GM23338 (cell line): ENCODE measurements around the gene NF1.
"Not testable (repeated sequence)": the region's sequence is repeated elsewhere in the genome, so short reads cannot be mapped to it uniquely, and the experiment has no call there.

Experiments
- CREB1 ChIP-seq: fragments of 250-450 bp; sonication (Bioruptor Pico); IDR thresholded peaks from 2 replicates; pipeline ENCODE4 v1.5.0; 2020; ENCODE audit warnings: low read depth, mild to moderate bottlenecking, moderate library complexity
- EZH2 ChIP-seq: fragments of 200-600 bp; sonication (generic); IDR thresholded peaks from one replicate; pipeline ENCODE4 v1.8.0; 2017; ENCODE audit warnings: antibody characterized with exemption, mild to moderate bottlenecking, low read depth; ENCODE audit not compliant: unreplicated experiment
- EZH2phosphoT487 ChIP-seq: fragments of 200-600 bp; sonication (generic); IDR thresholded peaks from one replicate; pipeline ENCODE4 v1.8.1; 2018; ENCODE audit warnings: antibody characterized with exemption; ENCODE audit not compliant: unreplicated experiment
- JUNB ChIP-seq: IDR thresholded peaks from one replicate; pipeline ENCODE4 v1.6.1; 2016; ENCODE audit warnings: antibody characterized with exemption; ENCODE audit not compliant: unreplicated experiment
- NANOG ChIP-seq: IDR thresholded peaks from 2 replicates; pipeline ENCODE4 v1.6.1; 2016; ENCODE audit warnings: antibody characterized with exemption, borderline replicate concordance
- POLR2AphosphoS5 ChIP-seq: IDR thresholded peaks from 2 replicates; pipeline ENCODE4 v1.6.1; 2016; ENCODE audit warnings: antibody characterized with exemption, low read depth
- ZNF114 ChIP-seq: fragments of 250-450 bp; sonication (Bioruptor Pico); IDR thresholded peaks from 2 replicates; pipeline ENCODE4 v1.5.0; 2020; ENCODE audit warnings: mild to moderate bottlenecking, moderate library complexity
- ZNF331 ChIP-seq: fragments of 250-450 bp; sonication (Bioruptor Pico); IDR thresholded peaks from 2 replicates; pipeline ENCODE4 v1.5.0; 2020; ENCODE audit warnings: low read depth, mild to moderate bottlenecking, moderate library complexity
- TF ChIP-seq, protein P1 (sequence below), 2 experiments: fragments of 200-600 bp in 1 of 2; sonication (generic) in 1 of 2; conservative IDR thresholded peaks; 2 replicates each; pipeline versions ENCODE4 v1.5.1 to v1.6.1; 2016 to 2017; ENCODE audit warnings: antibody characterized with exemption in 2 of 2, low read depth in 2 of 2, mild to moderate bottlenecking in 2 of 2, moderate library complexity in 1 of 2
- TF ChIP-seq, protein P2 (sequence below): fragments of 250-450 bp; sonication (Bioruptor Pico); IDR thresholded peaks from 2 replicates; pipeline ENCODE4 v1.5.0; 2020; ENCODE audit warnings: mild to moderate bottlenecking, moderate library complexity
- TF ChIP-seq, protein P3 (sequence below): IDR thresholded peaks from one replicate; pipeline ENCODE4 v1.6.1; 2018; ENCODE audit warnings: antibody characterized with exemption; ENCODE audit not compliant: unreplicated experiment

DNA sequence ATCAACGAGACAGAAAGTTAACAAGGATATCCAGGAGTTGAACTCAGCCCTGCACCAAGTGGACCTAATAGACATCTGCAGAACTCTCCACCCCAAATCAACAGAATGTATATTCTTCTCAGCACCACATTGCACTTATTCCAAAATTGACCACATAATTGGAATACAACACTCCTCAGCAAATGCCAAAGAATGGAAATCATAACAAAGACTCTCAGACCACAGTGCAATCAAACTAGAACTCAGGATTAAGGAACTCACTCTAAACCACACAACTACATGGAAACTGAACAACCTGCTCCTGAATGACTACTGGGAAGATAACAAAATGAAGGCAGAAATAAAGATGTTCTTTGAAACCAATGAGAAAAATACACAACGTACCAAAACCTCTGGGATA lies 84.2 kb downstream of the NF1 start:
- not testable (repeated sequence) for TF ChIP-seq POLR2AphosphoS5; JUNB; EZH2phosphoT487; EZH2; ZNF331 (CRISPR knock-in tag); ZNF114 (CRISPR knock-in tag); CREB1 (CRISPR knock-in tag); NANOG
- TF ChIP-seq, protein P1, sequence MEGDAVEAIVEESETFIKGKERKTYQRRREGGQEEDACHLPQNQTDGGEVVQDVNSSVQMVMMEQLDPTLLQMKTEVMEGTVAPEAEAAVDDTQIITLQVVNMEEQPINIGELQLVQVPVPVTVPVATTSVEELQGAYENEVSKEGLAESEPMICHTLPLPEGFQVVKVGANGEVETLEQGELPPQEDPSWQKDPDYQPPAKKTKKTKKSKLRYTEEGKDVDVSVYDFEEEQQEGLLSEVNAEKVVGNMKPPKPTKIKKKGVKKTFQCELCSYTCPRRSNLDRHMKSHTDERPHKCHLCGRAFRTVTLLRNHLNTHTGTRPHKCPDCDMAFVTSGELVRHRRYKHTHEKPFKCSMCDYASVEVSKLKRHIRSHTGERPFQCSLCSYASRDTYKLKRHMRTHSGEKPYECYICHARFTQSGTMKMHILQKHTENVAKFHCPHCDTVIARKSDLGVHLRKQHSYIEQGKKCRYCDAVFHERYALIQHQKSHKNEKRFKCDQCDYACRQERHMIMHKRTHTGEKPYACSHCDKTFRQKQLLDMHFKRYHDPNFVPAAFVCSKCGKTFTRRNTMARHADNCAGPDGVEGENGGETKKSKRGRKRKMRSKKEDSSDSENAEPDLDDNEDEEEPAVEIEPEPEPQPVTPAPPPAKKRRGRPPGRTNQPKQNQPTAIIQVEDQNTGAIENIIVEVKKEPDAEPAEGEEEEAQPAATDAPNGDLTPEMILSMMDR (conservative IDR thresholded peaks at IDR 0.05; ENCODE audit: low read depth in 2 of 2), result not testable (repeated sequence)
- TF ChIP-seq, protein P2, sequence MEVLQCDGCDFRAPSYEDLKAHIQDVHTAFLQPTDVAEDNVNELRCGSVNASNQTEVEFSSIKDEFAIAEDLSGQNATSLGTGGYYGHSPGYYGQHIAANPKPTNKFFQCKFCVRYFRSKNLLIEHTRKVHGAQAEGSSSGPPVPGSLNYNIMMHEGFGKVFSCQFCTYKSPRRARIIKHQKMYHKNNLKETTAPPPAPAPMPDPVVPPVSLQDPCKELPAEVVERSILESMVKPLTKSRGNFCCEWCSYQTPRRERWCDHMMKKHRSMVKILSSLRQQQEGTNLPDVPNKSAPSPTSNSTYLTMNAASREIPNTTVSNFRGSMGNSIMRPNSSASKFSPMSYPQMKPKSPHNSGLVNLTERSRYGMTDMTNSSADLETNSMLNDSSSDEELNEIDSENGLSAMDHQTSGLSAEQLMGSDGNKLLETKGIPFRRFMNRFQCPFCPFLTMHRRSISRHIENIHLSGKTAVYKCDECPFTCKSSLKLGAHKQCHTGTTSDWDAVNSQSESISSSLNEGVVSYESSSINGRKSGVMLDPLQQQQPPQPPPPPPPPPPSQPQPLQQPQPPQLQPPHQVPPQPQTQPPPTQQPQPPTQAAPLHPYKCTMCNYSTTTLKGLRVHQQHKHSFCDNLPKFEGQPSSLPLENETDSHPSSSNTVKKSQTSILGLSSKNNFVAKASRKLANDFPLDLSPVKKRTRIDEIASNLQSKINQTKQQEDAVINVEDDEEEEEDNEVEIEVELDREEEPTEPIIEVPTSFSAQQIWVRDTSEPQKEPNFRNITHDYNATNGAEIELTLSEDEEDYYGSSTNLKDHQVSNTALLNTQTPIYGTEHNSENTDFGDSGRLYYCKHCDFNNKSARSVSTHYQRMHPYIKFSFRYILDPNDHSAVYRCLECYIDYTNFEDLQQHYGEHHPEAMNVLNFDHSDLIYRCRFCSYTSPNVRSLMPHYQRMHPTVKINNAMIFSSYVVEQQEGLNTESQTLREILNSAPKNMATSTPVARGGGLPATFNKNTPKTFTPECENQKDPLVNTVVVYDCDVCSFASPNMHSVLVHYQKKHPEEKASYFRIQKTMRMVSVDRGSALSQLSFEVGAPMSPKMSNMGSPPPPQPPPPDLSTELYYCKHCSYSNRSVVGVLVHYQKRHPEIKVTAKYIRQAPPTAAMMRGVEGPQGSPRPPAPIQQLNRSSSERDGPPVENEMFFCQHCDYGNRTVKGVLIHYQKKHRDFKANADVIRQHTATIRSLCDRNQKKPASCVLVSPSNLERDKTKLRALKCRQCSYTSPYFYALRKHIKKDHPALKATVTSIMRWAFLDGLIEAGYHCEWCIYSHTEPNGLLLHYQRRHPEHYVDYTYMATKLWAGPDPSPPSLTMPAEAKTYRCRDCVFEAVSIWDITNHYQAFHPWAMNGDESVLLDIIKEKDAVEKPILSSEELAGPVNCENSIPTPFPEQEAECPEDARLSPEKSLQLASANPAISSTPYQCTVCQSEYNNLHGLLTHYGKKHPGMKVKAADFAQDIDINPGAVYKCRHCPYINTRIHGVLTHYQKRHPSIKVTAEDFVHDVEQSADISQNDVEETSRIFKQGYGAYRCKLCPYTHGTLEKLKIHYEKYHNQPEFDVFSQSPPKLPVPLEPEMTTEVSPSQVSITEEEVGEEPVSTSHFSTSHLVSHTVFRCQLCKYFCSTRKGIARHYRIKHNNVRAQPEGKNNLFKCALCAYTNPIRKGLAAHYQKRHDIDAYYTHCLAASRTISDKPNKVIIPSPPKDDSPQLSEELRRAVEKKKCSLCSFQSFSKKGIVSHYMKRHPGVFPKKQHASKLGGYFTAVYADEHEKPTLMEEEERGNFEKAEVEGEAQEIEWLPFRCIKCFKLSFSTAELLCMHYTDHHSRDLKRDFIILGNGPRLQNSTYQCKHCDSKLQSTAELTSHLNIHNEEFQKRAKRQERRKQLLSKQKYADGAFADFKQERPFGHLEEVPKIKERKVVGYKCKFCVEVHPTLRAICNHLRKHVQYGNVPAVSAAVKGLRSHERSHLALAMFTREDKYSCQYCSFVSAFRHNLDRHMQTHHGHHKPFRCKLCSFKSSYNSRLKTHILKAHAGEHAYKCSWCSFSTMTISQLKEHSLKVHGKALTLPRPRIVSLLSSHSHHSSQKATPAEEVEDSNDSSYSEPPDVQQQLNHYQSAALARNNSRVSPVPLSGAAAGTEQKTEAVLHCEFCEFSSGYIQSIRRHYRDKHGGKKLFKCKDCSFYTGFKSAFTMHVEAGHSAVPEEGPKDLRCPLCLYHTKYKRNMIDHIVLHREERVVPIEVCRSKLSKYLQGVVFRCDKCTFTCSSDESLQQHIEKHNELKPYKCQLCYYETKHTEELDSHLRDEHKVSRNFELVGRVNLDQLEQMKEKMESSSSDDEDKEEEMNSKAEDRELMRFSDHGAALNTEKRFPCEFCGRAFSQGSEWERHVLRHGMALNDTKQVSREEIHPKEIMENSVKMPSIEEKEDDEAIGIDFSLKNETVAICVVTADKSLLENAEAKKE (CRISPR knock-in tag), result not testable (repeated sequence)
- TF ChIP-seq, protein P3, sequence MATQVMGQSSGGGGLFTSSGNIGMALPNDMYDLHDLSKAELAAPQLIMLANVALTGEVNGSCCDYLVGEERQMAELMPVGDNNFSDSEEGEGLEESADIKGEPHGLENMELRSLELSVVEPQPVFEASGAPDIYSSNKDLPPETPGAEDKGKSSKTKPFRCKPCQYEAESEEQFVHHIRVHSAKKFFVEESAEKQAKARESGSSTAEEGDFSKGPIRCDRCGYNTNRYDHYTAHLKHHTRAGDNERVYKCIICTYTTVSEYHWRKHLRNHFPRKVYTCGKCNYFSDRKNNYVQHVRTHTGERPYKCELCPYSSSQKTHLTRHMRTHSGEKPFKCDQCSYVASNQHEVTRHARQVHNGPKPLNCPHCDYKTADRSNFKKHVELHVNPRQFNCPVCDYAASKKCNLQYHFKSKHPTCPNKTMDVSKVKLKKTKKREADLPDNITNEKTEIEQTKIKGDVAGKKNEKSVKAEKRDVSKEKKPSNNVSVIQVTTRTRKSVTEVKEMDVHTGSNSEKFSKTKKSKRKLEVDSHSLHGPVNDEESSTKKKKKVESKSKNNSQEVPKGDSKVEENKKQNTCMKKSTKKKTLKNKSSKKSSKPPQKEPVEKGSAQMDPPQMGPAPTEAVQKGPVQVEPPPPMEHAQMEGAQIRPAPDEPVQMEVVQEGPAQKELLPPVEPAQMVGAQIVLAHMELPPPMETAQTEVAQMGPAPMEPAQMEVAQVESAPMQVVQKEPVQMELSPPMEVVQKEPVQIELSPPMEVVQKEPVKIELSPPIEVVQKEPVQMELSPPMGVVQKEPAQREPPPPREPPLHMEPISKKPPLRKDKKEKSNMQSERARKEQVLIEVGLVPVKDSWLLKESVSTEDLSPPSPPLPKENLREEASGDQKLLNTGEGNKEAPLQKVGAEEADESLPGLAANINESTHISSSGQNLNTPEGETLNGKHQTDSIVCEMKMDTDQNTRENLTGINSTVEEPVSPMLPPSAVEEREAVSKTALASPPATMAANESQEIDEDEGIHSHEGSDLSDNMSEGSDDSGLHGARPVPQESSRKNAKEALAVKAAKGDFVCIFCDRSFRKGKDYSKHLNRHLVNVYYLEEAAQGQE, result not testable (repeated sequence)
